ENCODE measurements around the gene DCP2.

The DCP2 gene

GRCh38 chr5:112995764-112996618 lies 19.4 kb downstream of the DCP2 start:
- peak; percentile 66 for DNase-seq (ENCODE audit: low read depth)
- H3K4me3 ChIP-seq (ENCODE audit: low read depth, low read length), result no peak overlapping the region
- TF ChIP-seq CTCF (IDR thresholded peaks at IDR 0.05; ENCODE audit: low read depth, low read length) (peak; percentile 77), MYC (IDR thresholded peaks at IDR 0.05; ENCODE audit: low read depth, low read length) (no peak)

GRCh38 chr5:112996830-112997374 lies 20.3 kb downstream of the DCP2 start:
- no peak for DNase-seq (ENCODE audit: low read depth)

GRCh38 chr5:112998296-112998695 lies 21.7 kb downstream of the DCP2 start:
- no peak overlapping the region for H3K4me3 ChIP-seq (ENCODE audit: low read depth, low read length)
- TF ChIP-seq MYC (IDR thresholded peaks at IDR 0.05; ENCODE audit: low read depth, low read length) (no peak), MAX (IDR thresholded peaks at IDR 0.05; ENCODE audit: low read depth, low read length) (no peak), CTCF (IDR thresholded peaks at IDR 0.05; ENCODE audit: low read depth, low read length) (no peak), POLR2A (IDR thresholded peaks at IDR 0.05; ENCODE audit: extremely low read depth, insufficient read length) (no peak)
- no peak for DNase-seq (ENCODE audit: low read depth)

More at GRCh38 chr5:112996830-112997374, 20.3 kb downstream of the DCP2 start:
- H3K4me3 ChIP-seq (ENCODE audit: low read depth, low read length), result no peak overlapping the region
- TF ChIP-seq POLR2A (IDR thresholded peaks at IDR 0.05; ENCODE audit: extremely low read depth, insufficient read length) (no peak), CTCF (IDR thresholded peaks at IDR 0.05; ENCODE audit: low read depth, low read length) (no peak), MYC (IDR thresholded peaks at IDR 0.05; ENCODE audit: low read depth, low read length) (no peak), MAX (IDR thresholded peaks at IDR 0.05; ENCODE audit: low read depth, low read length) (no peak)

- TF ChIP-seq POLR2A (IDR thresholded peaks at IDR 0.05; ENCODE audit: extremely low read depth, insufficient read length) (no peak), CTCF (IDR thresholded peaks at IDR 0.05; ENCODE audit: low read depth, low read length) (no peak), MAX (IDR thresholded peaks at IDR 0.05; ENCODE audit: low read depth, low read length) (no peak), MYC (IDR thresholded peaks at IDR 0.05; ENCODE audit: low read depth, low read length) (no peak)
- DNase-seq (ENCODE audit: low read depth), result no peak
- no peak overlapping the region for H3K4me3 ChIP-seq (ENCODE audit: low read depth, low read length)
These were observed 23.9 kb downstream of the DCP2 start for GRCh38 chr5:113000466-113000865.

- no peak for DNase-seq (ENCODE audit: low read depth)
- TF ChIP-seq MYC (IDR thresholded peaks at IDR 0.05; ENCODE audit: low read depth, low read length) (no peak), POLR2A (IDR thresholded peaks at IDR 0.05; ENCODE audit: extremely low read depth, insufficient read length) (no peak), MAX (IDR thresholded peaks at IDR 0.05; ENCODE audit: low read depth, low read length) (no peak), CTCF (IDR thresholded peaks at IDR 0.05; ENCODE audit: low read depth, low read length) (no peak)
- H3K4me3 ChIP-seq (ENCODE audit: low read depth, low read length), result no peak overlapping the region
These were observed 25.8 kb downstream of the DCP2 start for GRCh38 chr5:113002423-113002822.
